Limb (tissue), 2 donors: Measurements from ENCODE around the gene CARS2.
A peak's percentile ranks its signal among the peaks of the same experiment; 100 is the strongest.
"Not testable (repeated sequence)": the region's sequence is repeated elsewhere in the genome, so short reads cannot be mapped to it uniquely, and the experiment has no call there.

ENCODE experiments used
- DNase-seq, 2 donors: peaks; one replicate each; pipeline ENCODE4 v3.0.0-alpha.2; 2016; ENCODE audit errors: extremely low spot score in 2 of 2

Gene CARS2

DNA sequence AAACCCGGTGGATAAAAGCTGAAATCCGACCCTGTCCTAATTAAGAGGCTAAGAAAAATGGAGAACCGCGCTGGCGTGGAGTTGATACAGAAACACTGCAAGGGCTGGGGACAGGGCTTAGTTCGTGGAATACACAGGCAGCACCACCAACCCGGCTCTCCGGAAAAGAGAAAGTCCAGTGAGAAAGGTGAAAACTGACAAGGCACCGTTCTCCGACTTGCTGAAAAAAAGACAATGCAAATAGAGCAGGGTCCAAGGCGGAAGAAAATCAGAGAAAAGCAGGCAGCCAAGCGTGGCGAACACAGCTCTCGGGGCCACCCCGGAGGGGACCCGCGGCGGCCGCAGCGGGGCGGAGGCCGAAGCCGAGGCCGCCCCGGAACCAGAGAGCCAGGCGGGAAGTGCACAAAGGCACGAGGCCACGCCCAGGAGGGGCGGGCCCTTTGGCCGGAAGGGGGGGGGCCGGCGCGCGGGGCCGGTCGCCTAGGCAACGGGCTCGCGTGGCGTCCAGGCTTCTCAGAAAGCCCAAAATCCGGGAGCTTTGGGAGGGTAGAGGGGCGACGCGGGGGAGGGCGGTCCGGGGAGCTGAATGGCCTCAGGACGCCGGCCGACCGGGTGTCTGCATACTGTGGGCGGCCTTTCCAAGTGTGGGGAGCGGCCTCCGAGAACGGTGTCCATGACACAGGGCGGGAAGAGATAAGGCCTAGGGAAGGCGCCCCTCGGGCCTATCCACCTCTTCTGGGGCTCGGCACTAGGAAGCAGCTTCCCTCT is 6.3 kb upstream of the CARS2 start:
- DNase-seq = peak; percentile 89 to 98

DNA sequence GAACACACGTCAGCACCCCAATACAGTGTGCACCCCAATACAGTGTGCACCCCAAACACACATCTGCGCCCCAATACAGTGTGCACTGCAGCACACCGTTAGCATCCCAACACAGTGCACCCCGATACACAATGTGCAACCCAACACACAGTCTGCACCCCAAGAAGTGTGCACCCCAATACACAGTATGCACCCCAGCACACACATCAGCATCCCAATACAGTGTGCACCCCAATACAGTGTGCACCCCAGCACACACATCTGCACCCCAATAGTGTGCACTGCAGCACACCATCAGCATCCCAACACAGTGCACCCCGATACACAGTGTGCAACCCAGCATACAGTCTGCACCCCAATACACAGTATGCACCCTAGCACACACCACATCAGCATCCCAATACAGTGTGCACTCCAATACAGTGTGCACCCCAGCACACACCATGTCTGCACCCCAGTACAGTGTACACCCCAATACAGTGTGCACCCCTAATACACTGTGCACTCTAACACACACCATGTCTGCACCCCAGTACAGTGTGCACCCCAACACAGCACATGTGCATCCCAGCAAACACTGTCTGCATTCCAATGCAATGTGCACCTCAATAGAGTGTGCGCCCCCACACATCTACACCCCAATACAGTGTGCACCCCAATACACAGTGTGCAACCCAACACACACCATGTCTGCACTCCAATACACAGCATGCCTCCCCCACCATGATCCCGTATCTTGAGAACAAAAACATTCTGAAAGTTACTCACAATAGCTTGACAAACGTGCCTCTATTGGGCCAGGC is 855 bp upstream of the CARS2 start:
- no peak for DNase-seq

DNA sequence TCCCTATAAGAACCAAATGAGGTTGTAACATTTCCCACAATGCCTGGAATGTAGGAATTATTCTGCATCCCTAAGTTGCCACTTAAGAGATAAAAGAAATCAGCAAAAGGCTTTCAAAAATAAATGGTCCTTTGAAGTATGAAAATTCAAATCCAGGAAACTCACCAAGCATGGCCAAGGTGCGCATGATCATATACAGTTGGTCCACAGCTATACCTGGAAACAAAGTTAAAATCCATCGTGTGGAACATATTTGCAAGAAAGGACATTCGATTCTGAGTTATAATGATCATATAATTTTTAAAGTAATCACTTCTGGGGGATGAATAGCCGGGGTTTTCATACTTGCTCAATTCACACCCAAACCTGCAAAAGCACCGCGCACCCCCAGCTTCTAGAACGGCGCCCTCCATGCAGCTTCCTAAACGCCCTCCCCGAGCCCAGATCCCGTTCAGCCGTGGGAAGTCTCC is 525 bp downstream of the CARS2 start:
- no peak for DNase-seq

DNA sequence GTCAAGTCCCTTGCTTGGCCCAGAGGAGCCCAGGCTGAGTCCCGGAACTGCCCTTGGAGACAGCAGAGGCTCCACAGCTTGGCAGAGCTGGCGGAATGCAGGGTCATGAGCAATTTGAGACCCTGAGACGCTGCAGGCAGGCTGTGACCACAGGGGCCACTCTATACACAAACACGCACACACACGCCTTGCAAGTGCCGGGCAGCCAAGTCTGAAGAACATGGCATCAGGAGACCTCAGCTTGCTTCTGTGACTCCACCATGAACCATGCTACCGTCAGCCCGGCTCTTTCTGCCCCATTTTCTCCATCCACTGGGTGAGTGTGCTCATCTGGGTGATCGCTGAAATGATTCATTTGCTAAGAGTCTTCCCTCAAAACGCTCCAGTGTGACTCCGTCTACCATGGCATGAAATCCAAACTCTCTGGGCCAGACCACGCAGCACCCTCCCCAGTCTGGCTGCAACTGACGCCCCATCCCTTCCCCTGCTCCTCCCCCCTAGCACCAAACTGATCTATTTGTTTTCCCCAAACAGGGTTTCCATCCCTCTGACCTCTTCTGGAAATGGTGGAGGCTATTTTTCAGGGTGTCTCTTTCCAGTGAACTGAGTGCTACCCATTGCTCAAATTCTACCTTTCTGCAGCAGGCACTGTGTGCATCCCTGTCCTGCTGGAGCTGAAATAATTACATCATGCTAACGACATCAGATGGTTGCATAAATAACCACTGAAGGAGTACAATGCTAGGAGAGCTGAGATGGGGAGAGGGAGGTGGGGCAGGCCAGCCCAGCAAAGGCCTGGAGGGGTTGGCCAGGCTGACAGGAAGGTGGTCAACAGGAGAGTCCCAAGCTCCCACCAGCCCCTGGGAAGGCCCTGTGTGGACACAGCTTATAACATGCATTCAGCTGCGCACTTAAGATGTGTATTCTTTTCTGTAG is 3.1 kb downstream of the CARS2 start:
- no peak for DNase-seq

DNA sequence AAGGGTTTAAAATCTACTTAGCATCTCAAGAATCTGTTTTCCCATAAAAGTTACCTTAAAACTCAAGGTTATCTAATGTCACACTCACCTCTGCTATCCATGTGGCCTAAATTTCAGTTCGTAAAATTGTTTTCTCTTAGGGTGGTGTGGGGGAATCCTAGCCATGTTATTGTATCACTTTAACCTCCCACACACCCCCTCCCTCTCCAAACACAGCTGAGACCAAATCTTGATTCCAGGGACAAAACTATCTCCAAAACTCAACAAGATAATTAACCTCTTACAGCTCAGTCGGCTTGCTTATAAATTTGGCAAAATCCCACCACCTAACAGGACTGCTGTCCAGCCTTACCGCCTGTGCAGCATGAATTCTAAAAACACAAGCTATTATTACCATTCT is 3.8 kb downstream of the CARS2 start:
- no peak for DNase-seq

DNA sequence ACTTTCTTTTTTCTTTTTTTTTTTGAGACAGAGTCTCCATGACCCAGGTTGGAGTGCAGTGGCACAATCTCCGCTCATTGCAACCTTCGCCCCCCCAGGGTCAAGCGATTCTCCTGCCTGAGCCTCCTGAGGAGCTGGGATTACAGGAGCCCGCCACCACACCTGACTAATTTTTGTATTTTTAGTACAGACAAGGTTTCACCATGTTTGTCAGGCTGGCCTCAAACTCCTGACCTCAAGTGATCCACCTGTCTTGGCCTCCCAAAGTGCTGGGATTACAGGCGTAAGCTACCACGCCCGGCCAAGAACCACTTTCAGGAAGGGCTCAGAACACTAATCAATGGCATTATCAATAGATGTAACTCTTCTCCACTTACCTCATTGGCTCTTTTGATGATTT is 4.9 kb downstream of the CARS2 start:
- not testable (repeated sequence) for DNase-seq

DNA sequence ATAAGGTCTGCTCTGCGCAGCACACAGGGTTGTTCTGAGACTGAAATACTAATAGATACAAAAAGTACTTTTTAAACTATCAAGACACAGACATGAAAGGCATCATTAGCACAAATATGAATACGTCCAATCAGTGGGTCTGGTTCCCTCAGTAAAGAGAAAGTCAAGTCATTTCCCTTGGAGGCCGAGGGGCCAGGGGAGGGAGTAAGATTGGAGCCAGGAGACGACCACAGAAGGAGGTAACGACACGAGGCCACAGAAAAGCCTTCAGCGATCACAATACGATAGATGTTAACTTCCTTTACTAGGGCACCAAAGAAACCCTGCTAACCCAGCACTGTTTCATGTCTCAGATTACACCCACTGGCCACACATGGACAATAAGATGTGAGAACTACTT is 5.3 kb downstream of the CARS2 start:
- no peak for DNase-seq

DNA sequence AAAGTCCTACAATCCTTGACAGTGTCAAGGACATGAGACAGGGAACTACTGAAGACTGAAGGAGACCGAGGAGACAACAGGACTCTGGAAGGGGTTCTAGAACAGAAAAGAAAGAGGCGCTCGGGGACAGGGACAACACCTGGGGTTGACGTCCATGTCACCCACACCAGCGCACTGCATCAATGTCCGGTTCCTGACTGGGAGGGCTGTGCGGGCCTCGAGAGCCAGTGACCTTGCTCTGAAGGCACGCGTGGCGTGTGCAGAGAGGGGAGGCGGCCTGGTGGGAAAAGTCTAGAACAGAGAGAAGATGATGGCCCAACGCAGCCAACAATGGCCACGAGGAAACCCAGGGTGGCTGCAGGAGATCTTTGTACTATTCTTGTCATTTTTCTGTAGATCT is 5.7 kb downstream of the CARS2 start:
- DNase-seq = no peak

DNA sequence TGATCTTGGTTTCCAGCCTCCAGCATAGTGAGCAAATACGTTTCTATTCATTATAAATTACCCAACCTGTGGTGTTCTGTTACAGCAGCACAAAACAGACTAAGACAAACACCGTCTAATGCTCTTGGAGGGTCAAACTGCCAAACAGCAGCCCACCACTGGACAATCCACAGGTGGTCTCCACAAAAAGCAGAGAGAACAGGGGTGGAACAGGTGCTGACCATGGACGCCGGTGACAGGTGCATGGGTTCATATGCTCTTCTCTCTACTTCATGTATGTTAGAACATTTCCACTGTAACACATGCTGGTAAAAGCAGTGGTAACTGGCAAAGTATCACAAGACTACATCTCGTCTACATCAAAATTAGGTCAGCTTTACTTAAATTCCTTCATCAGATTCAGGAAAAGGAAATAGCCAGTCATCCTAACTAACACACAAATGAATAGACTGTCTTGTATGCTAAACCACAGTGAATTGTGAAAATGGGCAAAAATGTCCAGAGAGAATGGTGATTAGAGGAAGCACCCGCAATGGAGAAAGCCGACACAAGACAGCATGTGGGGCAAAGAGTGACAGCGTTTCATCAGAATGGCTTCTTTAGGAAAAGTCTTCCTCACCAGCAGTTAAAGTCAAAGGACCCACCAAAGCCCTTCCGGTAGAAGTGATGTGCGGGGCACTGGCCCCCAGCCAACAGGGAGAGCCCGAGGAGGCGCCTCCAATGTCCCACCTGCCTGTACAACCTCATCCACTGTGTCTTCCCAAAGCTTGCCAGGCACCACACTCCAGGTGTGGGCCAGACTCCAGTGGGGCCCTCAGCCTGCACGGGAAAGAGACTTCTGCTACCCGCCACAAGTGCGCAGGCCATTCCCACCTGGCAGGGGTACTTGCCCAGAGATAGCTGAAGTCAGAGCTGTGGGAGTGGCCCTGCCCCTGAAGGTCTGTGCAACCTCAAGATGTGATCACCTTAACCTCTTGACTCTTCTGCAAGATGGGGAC is 6.5 kb downstream of the CARS2 start:
- DNase-seq = no peak

DNA sequence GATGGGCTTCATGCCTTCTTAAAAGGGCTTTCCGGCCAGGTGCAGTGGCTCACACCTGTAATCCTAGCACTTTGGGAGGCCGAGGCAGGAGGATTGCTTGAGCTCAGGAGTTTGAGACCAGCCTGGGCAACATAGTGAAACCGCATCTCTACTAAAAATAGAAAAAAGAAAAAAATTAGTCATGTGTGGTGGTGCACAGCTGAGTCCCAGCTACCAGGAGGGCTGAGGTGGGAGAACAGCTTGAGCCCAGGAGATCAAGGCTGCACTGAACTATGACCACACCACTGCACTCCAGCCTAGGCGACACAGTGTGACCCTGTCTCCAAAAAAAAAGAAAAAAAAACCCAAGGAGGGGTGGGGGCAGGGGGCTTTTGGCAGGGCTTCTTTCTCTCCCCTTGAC is 7.2 kb downstream of the CARS2 start:
- DNase-seq = no peak

DNA sequence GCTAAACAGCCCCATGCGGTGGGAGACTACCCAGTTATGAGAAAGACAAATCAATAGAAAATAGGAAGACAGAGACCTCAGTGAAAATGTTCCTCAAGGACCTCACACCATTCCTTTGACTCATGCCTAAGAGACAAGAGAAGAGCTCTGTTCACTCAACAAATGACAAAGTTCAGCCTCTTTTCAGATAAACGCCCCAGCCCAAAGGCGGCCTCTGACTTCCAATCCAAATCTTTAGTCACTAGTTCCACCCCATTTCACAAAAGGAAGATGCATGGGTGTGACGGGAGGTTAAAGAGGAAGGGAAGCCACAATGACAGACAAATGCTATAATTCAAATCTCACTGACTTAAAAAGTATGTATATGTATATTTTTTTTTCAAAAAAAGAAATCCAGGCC is 8.1 kb downstream of the CARS2 start:
- DNase-seq = no peak

DNA sequence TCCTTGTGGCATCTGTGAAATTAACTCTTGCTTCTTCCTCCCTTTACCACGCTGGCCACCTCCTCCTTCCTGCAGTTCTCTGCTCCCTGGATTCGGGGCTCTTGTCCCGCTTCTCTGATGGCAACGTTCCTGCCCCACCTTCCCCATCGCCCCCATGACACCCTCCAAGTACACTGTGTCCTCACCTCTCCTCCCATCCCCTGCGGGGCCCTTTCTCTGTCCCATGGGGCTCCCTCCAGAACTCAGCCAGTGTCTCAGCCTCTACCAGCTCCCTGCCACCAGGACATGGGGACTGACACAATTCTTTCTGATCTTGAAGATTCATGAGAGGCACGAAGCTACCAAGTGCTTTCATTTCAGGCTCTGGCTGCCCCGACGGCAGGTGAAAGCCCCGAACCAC is 9.1 kb downstream of the CARS2 start:
- no peak for DNase-seq

DNA sequence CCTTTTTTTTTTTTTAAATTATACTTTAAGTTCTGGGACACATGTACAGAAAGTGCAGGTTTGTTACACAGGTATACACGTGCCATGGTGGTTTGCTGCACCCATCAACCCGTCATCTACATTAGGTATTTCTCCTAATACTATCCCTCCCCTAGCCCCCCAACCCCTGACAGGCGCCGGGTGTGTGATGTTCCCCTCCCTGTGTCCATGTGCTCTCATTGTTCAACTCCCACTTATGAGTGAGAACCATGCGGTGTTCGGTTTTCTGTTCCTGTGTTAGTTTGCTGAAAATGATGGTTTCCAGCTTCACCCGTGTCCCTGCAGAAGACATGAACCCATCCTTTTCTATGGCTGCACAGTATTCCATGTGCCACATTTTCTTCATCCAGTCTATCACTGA is 10.1 kb downstream of the CARS2 start:
- not testable (repeated sequence) for DNase-seq

DNA sequence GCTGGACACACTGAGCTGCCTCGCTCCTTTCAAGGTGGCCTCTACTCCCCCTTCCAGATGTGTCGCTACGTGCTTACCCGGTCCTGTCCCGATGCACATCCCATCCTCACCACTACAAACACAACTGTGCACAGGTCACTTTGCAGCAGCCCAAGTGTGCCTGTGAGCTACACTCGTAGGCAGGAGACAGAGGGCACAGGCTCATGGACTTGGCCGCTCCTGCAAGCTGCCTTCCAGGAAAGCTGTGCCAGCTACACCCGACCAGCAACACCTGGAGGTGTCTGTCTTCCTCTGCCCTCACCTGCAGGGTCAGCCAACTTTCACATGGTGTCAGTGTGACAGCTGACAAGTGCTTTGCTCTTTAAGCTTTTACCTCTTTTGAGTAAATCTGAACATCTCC is 15.4 kb downstream of the CARS2 start:
- no peak for DNase-seq

DNA sequence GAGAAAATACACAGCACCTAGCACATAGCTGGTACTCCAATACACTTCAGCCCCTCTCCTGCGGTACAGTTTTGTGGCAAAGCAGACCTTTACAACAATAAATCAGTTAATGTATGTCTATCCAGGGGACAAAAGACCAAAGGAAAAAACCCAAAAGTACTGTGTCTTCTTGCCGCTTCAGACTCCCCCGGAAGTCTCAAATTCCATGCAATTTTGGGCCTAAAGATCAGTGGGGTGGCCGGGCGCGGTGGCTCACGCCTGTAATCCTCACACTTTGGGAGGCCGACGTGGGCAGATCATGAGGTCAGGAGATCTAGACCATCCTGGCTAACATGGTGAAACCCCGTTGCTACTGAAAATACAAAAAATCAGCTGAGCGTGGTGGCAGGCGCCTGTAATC is 16.2 kb downstream of the CARS2 start:
- DNase-seq = no peak

DNA sequence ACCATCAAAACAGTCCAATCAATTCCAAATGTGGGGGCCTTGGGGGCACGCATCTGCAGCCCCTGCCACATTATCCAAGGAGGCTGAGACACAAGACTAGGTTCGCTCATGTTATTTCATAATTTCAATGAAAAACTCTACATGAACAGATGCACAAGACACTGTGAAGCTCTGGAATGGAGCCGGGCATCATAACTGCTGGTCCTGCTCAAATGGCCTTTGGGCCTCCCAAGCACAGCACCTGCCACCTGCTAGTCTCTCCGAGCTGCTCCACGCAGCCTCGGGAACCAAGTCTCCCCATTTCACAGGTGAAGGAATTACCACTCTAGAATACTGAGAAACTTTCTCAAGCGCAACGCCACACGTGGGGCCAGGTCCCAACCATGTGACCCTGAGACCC is 16.9 kb downstream of the CARS2 start:
- no peak for DNase-seq

DNA sequence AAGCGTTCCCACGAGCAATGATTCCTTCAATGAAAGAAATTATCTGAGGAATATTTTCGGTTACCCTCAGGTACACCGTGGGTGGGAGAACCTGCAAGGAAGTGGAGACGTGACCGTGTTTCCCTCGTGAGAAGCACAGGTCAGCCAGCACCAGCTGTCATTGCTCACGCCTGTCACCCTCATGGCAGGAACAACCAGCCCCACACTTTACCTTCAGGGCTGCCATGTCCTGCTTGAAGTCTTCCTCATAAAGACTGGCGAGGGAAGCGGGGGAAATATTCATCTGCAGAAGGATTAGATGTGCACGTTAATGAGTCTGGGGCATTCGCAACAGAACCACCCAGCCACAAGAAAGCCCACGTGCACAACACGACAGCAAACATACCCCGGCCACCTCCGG is 18.2 kb downstream of the CARS2 start:
- no peak for DNase-seq

DNA sequence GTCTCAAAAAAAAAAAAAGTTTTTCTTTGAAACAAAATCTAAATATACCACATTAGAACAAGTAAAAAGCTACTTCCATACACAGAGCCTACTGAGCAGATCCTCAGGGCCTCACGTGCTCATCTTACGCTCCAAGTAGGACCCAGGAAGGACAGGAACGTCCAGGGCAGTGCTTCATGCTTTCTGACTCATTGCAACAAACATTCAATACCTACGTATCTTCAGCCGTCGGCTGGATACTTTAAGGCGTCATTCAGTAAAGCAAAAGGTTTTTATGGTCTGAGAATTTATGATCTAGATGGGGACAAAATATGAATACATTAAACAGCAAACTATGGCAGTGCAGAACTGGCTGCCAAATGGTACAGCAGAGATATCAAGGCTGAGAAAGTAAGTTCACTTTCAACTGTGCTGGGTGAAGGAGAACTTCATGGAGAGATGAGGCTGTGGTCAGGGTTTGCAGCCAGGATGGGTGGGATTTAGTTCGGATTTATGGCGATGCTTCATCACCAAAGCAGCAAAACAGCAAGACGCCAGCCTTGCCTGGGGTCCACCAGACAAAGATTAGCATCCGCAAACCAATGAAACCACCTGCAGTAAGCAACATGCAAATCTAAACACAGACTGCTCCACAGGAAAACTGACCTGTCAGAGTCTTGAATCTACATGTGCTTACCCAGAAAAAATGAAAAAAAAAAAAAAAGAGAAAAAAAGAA is 20.5 kb downstream of the CARS2 start:
- DNase-seq = no peak

DNA sequence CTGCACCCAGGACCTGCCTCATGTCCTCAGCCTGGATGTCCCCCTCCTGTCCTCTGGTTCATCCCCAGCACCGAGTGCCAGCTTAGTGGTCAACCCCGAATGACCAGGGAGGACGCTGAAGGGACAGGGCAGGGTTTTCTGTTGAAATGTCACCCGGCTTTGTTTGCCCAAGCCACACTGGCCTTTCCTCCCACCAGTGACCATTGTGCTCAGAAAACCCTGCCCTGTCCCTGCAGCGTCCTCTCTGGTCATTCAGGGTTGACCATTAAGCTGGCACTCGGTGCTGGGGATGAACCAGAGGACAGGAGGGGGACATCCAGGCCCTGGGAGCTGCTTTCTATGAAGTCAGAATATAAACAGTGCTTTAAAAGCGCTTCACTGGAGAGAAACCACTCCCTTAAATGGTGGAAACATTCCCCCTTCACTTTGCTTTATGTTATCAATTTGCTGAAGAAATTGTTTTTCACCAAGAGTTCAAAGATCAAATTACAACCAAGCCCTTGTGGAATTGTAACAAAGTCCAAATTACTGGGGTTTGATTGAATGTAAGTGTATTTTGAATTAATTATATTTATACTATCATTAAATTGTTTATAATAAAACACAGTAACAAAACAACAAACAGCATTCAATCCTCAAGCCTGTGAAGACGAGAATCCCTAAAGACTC is 21.4 kb downstream of the CARS2 start:
- DNase-seq = no peak
